HepG2 (cell line): ENCODE measurements around the gene TADA2B. TPM values are rescaled to one million over a fixed set of nuclear protein-coding genes. Genes with fewer than 3 reads are reported as not detected.

Experiments used
- CBX1 ChIP-seq: IDR thresholded peaks from one replicate; pipeline ENCODE4 v1.6.1; 2016; ENCODE audit warnings: antibody characterized with exemption, low read depth
- CTCF ChIP-seq: sonication (generic); formaldehyde crosslinking; IDR thresholded peaks from 2 replicates; pipeline ENCODE4 v1.5.0; 2020; ENCODE audit warnings: mild to moderate bottlenecking, missing genetic modification reagents, moderate library complexity
- EZH2 ChIP-seq: conservative IDR thresholded peaks from 2 replicates; pipeline ENCODE4 v1.6.1; 2012; ENCODE audit warnings: mild to moderate bottlenecking, low read depth, low read length, moderate library complexity
- FOXJ3 ChIP-seq: sonication (generic); formaldehyde crosslinking; IDR thresholded peaks from 2 replicates; pipeline ENCODE4 v1.4.0; 2020; ENCODE audit warnings: missing genetic modification reagents, mild to moderate bottlenecking, borderline replicate concordance
- HNRNPUL1 ChIP-seq: fragments of 200-400 bp; formaldehyde crosslinking; IDR thresholded peaks from 2 replicates; pipeline ENCODE4 v1.6.1; 2017; ENCODE audit warnings: low read depth, mild to moderate bottlenecking, low read length, moderate library complexity
- ISX ChIP-seq: sonication (generic); formaldehyde crosslinking; conservative IDR thresholded peaks from 2 replicates; pipeline ENCODE4 v1.5.0; 2020; ENCODE audit warnings: missing genetic modification reagents
- KLF12 ChIP-seq: sonication (generic); formaldehyde crosslinking; IDR thresholded peaks from 2 replicates; pipeline ENCODE4 v1.4.0; 2020; ENCODE audit warnings: missing genetic modification reagents, borderline replicate concordance
- MEIS1 ChIP-seq: sonication (generic); formaldehyde crosslinking; IDR thresholded peaks from 2 replicates; pipeline ENCODE4 v1.9.0; 2021; ENCODE audit warnings: mild to moderate bottlenecking, missing genetic modification reagents, moderate library complexity, borderline replicate concordance
- MYNN ChIP-seq: sonication (generic); formaldehyde crosslinking; IDR thresholded peaks from 2 replicates; pipeline ENCODE4 v1.4.0; 2020; ENCODE audit warnings: mild to moderate bottlenecking, low read depth, missing genetic modification reagents
- NFKBIZ ChIP-seq: IDR thresholded peaks from 2 replicates; pipeline ENCODE4 v1.6.1; 2018; ENCODE audit warnings: missing genetic modification reagents, missing compliant biosample characterization
- NFYC ChIP-seq: IDR thresholded peaks from 2 replicates; pipeline ENCODE4 v1.6.1; 2016; ENCODE audit warnings: missing genetic modification reagents, missing compliant biosample characterization
- RXRB ChIP-seq: IDR thresholded peaks from 2 replicates; pipeline ENCODE4 v1.6.1; 2016; ENCODE audit warnings: borderline replicate concordance, missing genetic modification reagents, missing compliant biosample characterization
- SMAD3 ChIP-seq: sonication (generic); formaldehyde crosslinking; IDR thresholded peaks from 2 replicates; pipeline ENCODE4 v1.4.0; 2020; ENCODE audit warnings: missing genetic modification reagents
- SRF ChIP-seq: IDR thresholded peaks from 2 replicates; pipeline ENCODE4 v1.6.1; 2011; ENCODE audit warnings: mild to moderate bottlenecking, low read depth, low read length, moderate library complexity
- TCF7L2 ChIP-seq: IDR thresholded peaks from 2 replicates; pipeline ENCODE4 v1.6.1; 2011; ENCODE audit warnings: mild to moderate bottlenecking, low read depth, low read length, moderate library complexity
- ZEB1 ChIP-seq: IDR thresholded peaks from 2 replicates; pipeline ENCODE4 v1.6.1; 2012; ENCODE audit warnings: mild to moderate bottlenecking, low read depth, inconsistent platforms; ENCODE audit not compliant: insufficient replicate concordance
- ZMYM4 ChIP-seq: sonication (generic); formaldehyde crosslinking; IDR thresholded peaks from 2 replicates; pipeline ENCODE4 v1.8.1; 2023; ENCODE audit warnings: mild to moderate bottlenecking, missing genetic modification reagents
- ZNF136 ChIP-seq: sonication (generic); formaldehyde crosslinking; IDR thresholded peaks from 2 replicates; pipeline ENCODE4 v1.8.1; 2022; ENCODE audit warnings: low read depth, mild to moderate bottlenecking, moderate library complexity, missing genetic modification reagents
- ZNF138 ChIP-seq: sonication (generic); formaldehyde crosslinking; IDR thresholded peaks from 2 replicates; pipeline ENCODE4 v1.5.0; 2020; ENCODE audit warnings: mild to moderate bottlenecking, low read depth, missing genetic modification reagents
- ZNF256 ChIP-seq: sonication (generic); formaldehyde crosslinking; conservative IDR thresholded peaks from 2 replicates; pipeline ENCODE4 v1.4.0; 2020; ENCODE audit warnings: missing genetic modification reagents
- ZNF576 ChIP-seq: sonication (generic); formaldehyde crosslinking; IDR thresholded peaks from 2 replicates; pipeline ENCODE4 v1.4.0; 2020; ENCODE audit warnings: mild to moderate bottlenecking, missing genetic modification reagents
- ZNF749 ChIP-seq: sonication (generic); formaldehyde crosslinking; IDR thresholded peaks from 2 replicates; pipeline ENCODE4 v1.8.0; 2022; ENCODE audit warnings: mild to moderate bottlenecking, missing genetic modification reagents, moderate library complexity, borderline replicate concordance
- ZNF878 ChIP-seq: sonication (generic); formaldehyde crosslinking; IDR thresholded peaks from 2 replicates; pipeline ENCODE4 v1.8.1; 2023; ENCODE audit warnings: mild to moderate bottlenecking, missing genetic modification reagents, moderate library complexity
- ZSCAN22 ChIP-seq: sonication (generic); formaldehyde crosslinking; IDR thresholded peaks from 2 replicates; pipeline ENCODE4 v1.4.0; 2020; ENCODE audit warnings: mild to moderate bottlenecking, missing genetic modification reagents
- polyA plus RNA-seq, 8 experiments: library from polyadenylated mRNA; depleted of rRNA in 3 of 8; stranded (reverse) in 7 of 8; unstranded in 1 of 8; fragments of >200 nt; fragmentation: Illumina TruSeq in 4 of 8; extraction: Trizol in 4 of 8; gene quantifications; 2 replicates each; pipeline versions ENCODE4 v1.2.1 to v1.2.3, GENCODE V29; 2011 to 2016; ENCODE audit warnings: low read depth in 4 of 8, missing spikeins in 1 of 8, mixed read lengths in 1 of 8; ENCODE audit not compliant: insufficient read depth in 1 of 8
- total RNA-seq, 5 experiments: library from RNA; depleted of rRNA; stranded (reverse); fragments of >200 nt; fragmentation: Illumina TruSeq; extraction: Trizol; gene quantifications; 2 replicates each; pipeline ENCODE4 v1.2.3, GENCODE V29; 2016; ENCODE audit warnings: low read depth in 1 of 5
- TF ChIP-seq, protein P1 (sequence below): sonication (generic); formaldehyde crosslinking; IDR thresholded peaks from 2 replicates; pipeline ENCODE4 v1.5.0; 2020; ENCODE audit warnings: missing genetic modification reagents
- TF ChIP-seq, protein P2 (sequence below): sonication (generic); formaldehyde crosslinking; IDR thresholded peaks from 2 replicates; pipeline ENCODE4 v1.8.1; 2023; ENCODE audit warnings: missing genetic modification reagents, inconsistent platforms, borderline replicate concordance

The TADA2B gene
- total and polyA plus RNA-seq, 2 of the 13 experiments (the other 11 are each of a cell fraction or from before 2014, with no cell fraction given) = 4.6 to 8.9 TPM

- TF ChIP-seq, protein P1, sequence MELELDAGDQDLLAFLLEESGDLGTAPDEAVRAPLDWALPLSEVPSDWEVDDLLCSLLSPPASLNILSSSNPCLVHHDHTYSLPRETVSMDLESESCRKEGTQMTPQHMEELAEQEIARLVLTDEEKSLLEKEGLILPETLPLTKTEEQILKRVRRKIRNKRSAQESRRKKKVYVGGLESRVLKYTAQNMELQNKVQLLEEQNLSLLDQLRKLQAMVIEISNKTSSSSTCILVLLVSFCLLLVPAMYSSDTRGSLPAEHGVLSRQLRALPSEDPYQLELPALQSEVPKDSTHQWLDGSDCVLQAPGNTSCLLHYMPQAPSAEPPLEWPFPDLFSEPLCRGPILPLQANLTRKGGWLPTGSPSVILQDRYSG = no peak
- TF ChIP-seq MYNN (CRISPR knock-in tag) (0 out of 2 replicates have a peak, but pooled peaks have one; percentile 49), ZNF749 (CRISPR knock-in tag) (no peak), ZEB1 (no peak), SMAD3 (no peak), ZNF576 (CRISPR knock-in tag) (no peak), FOXJ3 (CRISPR knock-in tag) (no peak), ZSCAN22 (CRISPR knock-in tag) (no peak), EZH2 (no peak), CBX1 (no peak), TCF7L2 (no peak), ZNF256 (CRISPR knock-in tag) (no peak), ZMYM4 (CRISPR knock-in tag) (peak; percentile 43; the same call in 1 of the 2 replicates), ZNF878 (no peak), CTCF (CRISPR knock-in tag) (peak; percentile 45; the same call in 1 of the 2 replicates), ZNF136 (CRISPR knock-in tag) (no peak), SRF (no peak), KLF12 (CRISPR knock-in tag) (no peak), HNRNPUL1 (no peak), ZNF138 (CRISPR knock-in tag) (no peak), MEIS1 (CRISPR knock-in tag) (no peak), RXRB (no peak), ISX (CRISPR knock-in tag) (no peak), NFYC (CRISPR knock-in tag) (peak; percentile 92), NFKBIZ (CRISPR knock-in tag) (no peak)
- TF ChIP-seq, protein P2, sequence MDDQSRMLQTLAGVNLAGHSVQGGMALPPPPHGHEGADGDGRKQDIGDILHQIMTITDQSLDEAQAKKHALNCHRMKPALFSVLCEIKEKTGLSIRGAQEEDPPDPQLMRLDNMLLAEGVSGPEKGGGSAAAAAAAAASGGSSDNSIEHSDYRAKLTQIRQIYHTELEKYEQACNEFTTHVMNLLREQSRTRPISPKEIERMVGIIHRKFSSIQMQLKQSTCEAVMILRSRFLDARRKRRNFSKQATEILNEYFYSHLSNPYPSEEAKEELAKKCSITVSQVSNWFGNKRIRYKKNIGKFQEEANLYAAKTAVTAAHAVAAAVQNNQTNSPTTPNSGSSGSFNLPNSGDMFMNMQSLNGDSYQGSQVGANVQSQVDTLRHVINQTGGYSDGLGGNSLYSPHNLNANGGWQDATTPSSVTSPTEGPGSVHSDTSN (CRISPR knock-in tag) = no peak
Observed at GRCh38 chr4:7042503-7043283, 479 bp upstream of the TADA2B start (continued).
